IMR-90 (cell line): ENCODE measurements around the gene ACTR10. TPM values are rescaled to one million over a fixed set of nuclear protein-coding genes. Genes with fewer than 3 reads are reported as not detected.

Experiments used
- ATAC-seq: fragments of 200-7000 bp; cut with Tn5 transposase; 2 replicates; pipeline ENCODE4 v1.9.1; 2020; ENCODE audit warnings: low read depth, mild to moderate bottlenecking, moderate library complexity
- BruUV-seq: library from RNA; stranded (reverse); fragments of 400-500 nt; replicated peaks from 2 replicates; lab custom pipeline; 2021; lab: Mats Ljungman, UMichigan
- CTCF ChIA-PET: fragments of 300-600 bp; formaldehyde crosslinking; extraction: SDS; loops from one replicate; lab custom pipeline; 2021; ENCODE audit warnings: antibody characterized with exemption; lab: Yijun Ruan, JAX
- POLR2A ChIA-PET: fragments of 300-600 bp; sonication (Branson Sonifier 250); formaldehyde crosslinking; loops from one replicate; lab custom pipeline; 2022; ENCODE audit warnings: antibody characterized with exemption; ENCODE audit not compliant: unreplicated experiment; lab: Charles Lee
- DNase-seq: peaks from one replicate; pipeline ENCODE4 v3.0.0; 2013
- H2AFZ ChIP-seq: replicated peaks from 2 replicates; pipeline ENCODE3; 2013; ENCODE audit warnings: low read length, mild to moderate bottlenecking; ENCODE audit not compliant: poor library complexity
- H2AK5ac ChIP-seq: 2 replicates; pipeline ENCODE4 v1.6.1; 2013; ENCODE audit warnings: low read depth, low read length, inconsistent platforms
- H2AK9ac ChIP-seq: replicated peaks from 2 replicates; pipeline ENCODE3; 2013; ENCODE audit warnings: mild to moderate bottlenecking, low read depth, low read length, moderate library complexity; ENCODE audit not compliant: poor library complexity
- H2BK120ac ChIP-seq: 2 replicates; pipeline ENCODE4 v1.6.1; 2013; ENCODE audit warnings: low read depth, low read length, inconsistent platforms
- H2BK15ac ChIP-seq: 3 replicates; pipeline ENCODE4 v1.6.1; 2013; ENCODE audit warnings: low read depth, low read length, inconsistent platforms
- H2BK20ac ChIP-seq: 2 replicates; pipeline ENCODE4 v1.6.1; 2013; ENCODE audit warnings: low read depth, mild to moderate bottlenecking, inconsistent platforms, low read length, moderate library complexity
- H2BK5ac ChIP-seq: 2 replicates; pipeline ENCODE4 v1.6.1; 2013; ENCODE audit warnings: mild to moderate bottlenecking, low read depth, low read length, inconsistent platforms; ENCODE audit not compliant: poor library complexity, severe bottlenecking
- H3K14ac ChIP-seq: replicated peaks from 2 replicates; pipeline ENCODE4 v1.6.1; 2013; ENCODE audit warnings: low read depth, low read length, inconsistent platforms
- H3K18ac ChIP-seq: 2 replicates; pipeline ENCODE4 v1.6.1; 2013; ENCODE audit warnings: low read depth, low read length, control low read depth
- H3K23ac ChIP-seq: 2 replicates; pipeline ENCODE4 v1.6.1; 2013; ENCODE audit warnings: low read depth, low read length, inconsistent platforms
- H3K27ac ChIP-seq: 2 replicates; pipeline ENCODE4 v1.5.1; 2013; ENCODE audit warnings: mild to moderate bottlenecking, control low read depth, low read length; ENCODE audit not compliant: insufficient read depth
- H3K27me3 ChIP-seq: 2 replicates; pipeline ENCODE4 v1.6.1; 2013; ENCODE audit warnings: low read length; ENCODE audit not compliant: control insufficient read depth, insufficient read depth
- H3K36me3 ChIP-seq: 2 replicates; pipeline ENCODE4 v1.6.1; 2013; ENCODE audit warnings: low read length, mixed read lengths; ENCODE audit not compliant: control insufficient read depth, insufficient read depth
- H3K4ac ChIP-seq: 2 replicates; pipeline ENCODE4 v1.6.1; 2013; ENCODE audit warnings: low read depth, low read length, inconsistent platforms
- H3K4me1 ChIP-seq: 2 replicates; pipeline ENCODE4 v1.6.1; 2013; ENCODE audit warnings: low read length, mixed read lengths; ENCODE audit not compliant: control insufficient read depth, insufficient read depth
- H3K4me2 ChIP-seq: 2 replicates; pipeline ENCODE4 v1.6.1; 2013; ENCODE audit warnings: low read depth, mild to moderate bottlenecking, control low read depth, low read length, moderate library complexity
- H3K4me3 ChIP-seq: 2 replicates; pipeline ENCODE4 v1.5.1; 2013; ENCODE audit warnings: low read depth, mild to moderate bottlenecking, control low read depth, low read length, moderate library complexity; ENCODE audit not compliant: insufficient read depth
- H3K56ac ChIP-seq: 2 replicates; pipeline ENCODE4 v1.6.1; 2013; ENCODE audit warnings: low read length, inconsistent platforms; ENCODE audit not compliant: insufficient read depth; ENCODE audit errors: extremely low read depth
- H3K79me1 ChIP-seq, 2 experiments: 2 replicates each; pipeline ENCODE4 v1.6.1; 2013; ENCODE audit warnings: low read length in 2 of 2, inconsistent platforms in 1 of 2, low read depth in 1 of 2
- H3K9ac ChIP-seq: 2 replicates; pipeline ENCODE4 v1.6.1; 2013; ENCODE audit warnings: low read depth, low read length, control low read depth
- H3K9me1 ChIP-seq: 2 replicates; pipeline ENCODE4 v1.6.1; 2013; ENCODE audit warnings: low read length, inconsistent platforms; ENCODE audit not compliant: insufficient read depth
- H3K9me3 ChIP-seq: 2 replicates; pipeline ENCODE4 v1.6.1; 2013; ENCODE audit warnings: low read length; ENCODE audit not compliant: control insufficient read depth, insufficient read depth
- H4K20me1 ChIP-seq: 2 replicates; pipeline ENCODE4 v1.6.1; 2013; ENCODE audit warnings: low read length, inconsistent platforms; ENCODE audit not compliant: insufficient read depth
- H4K5ac ChIP-seq: 2 replicates; pipeline ENCODE4 v1.6.1; 2013; ENCODE audit warnings: mild to moderate bottlenecking, low read depth, low read length, control low read depth
- H4K8ac ChIP-seq, 2 experiments: 2 replicates each; pipeline ENCODE4 v1.6.1; 2013; ENCODE audit warnings: low read depth in 2 of 2, low read length in 2 of 2, control low read depth in 1 of 2, inconsistent platforms in 1 of 2
- H4K91ac ChIP-seq: 2 replicates; pipeline ENCODE4 v1.6.1; 2013; ENCODE audit warnings: low read depth, low read length, inconsistent platforms; ENCODE audit not compliant: insufficient read depth
- BHLHE40 ChIP-seq: fragments of 150-350 bp; IDR thresholded peaks from 2 replicates; pipeline ENCODE4 v1.6.1; 2016; ENCODE audit warnings: mild to moderate bottlenecking, low read depth, low read length
- CEBPB ChIP-seq: IDR thresholded peaks from 2 replicates; pipeline ENCODE4 v1.6.1; 2012; ENCODE audit warnings: low read depth, low read length, improper control_type of control experiment
- CHD1 ChIP-seq: IDR thresholded peaks from 2 replicates; pipeline ENCODE4 v1.6.1; 2012; ENCODE audit warnings: low read depth, low read length, improper control_type of control experiment
- CTCF ChIP-seq: conservative IDR thresholded peaks from 2 replicates; pipeline ENCODE4 v1.5.1; 2012; ENCODE audit warnings: mild to moderate bottlenecking, low read depth, low read length, improper control_type of control experiment
- ELK1 ChIP-seq: fragments of 150-350 bp; IDR thresholded peaks from 2 replicates; pipeline ENCODE4 v1.6.1; 2016; ENCODE audit warnings: low read depth, mild to moderate bottlenecking, low read length, moderate library complexity, borderline replicate concordance
- FOS ChIP-seq: fragments of 150-350 bp; IDR thresholded peaks from 2 replicates; pipeline ENCODE4 v1.6.1; 2016; ENCODE audit warnings: low read depth, low read length
- MAFK ChIP-seq: IDR thresholded peaks from 2 replicates; pipeline ENCODE4 v1.6.1; 2012; ENCODE audit warnings: low read depth, low read length, improper control_type of control experiment
- MAZ ChIP-seq: IDR thresholded peaks from 2 replicates; pipeline ENCODE4 v1.6.1; 2012; ENCODE audit warnings: low read depth, mild to moderate bottlenecking, low read length, improper control_type of control experiment, moderate library complexity, borderline replicate concordance
- MXI1 ChIP-seq: IDR thresholded peaks from 2 replicates; pipeline ENCODE4 v1.6.1; 2012; ENCODE audit warnings: low read depth, mild to moderate bottlenecking, low read length, moderate library complexity, borderline replicate concordance
- NFE2L2 ChIP-seq: fragments of 150-350 bp; IDR thresholded peaks from 2 replicates; pipeline ENCODE4 v1.6.1; 2016; ENCODE audit warnings: low read depth, mild to moderate bottlenecking, low read length
- POLR2A ChIP-seq: IDR thresholded peaks from 2 replicates; pipeline ENCODE4 v1.6.1; 2012; ENCODE audit warnings: mild to moderate bottlenecking, low read depth, low read length
- RAD21 ChIP-seq: IDR thresholded peaks from 2 replicates; pipeline ENCODE4 v1.6.1; 2012; ENCODE audit warnings: low read length, improper control_type of control experiment
- RCOR1 ChIP-seq: IDR thresholded peaks from 2 replicates; pipeline ENCODE4 v1.6.1; 2012; ENCODE audit warnings: mild to moderate bottlenecking, low read length, improper control_type of control experiment; ENCODE audit not compliant: insufficient replicate concordance
- RFX5 ChIP-seq: IDR thresholded peaks from 2 replicates; pipeline ENCODE4 v1.8.0; 2012; ENCODE audit warnings: low read depth, mild to moderate bottlenecking, low read length, moderate library complexity
- SMC3 ChIP-seq: fragments of 150-350 bp; IDR thresholded peaks from 2 replicates; pipeline ENCODE4 v1.6.1; 2016; ENCODE audit warnings: low read depth, mild to moderate bottlenecking, antibody characterized with exemption, low read length, moderate library complexity
- USF2 ChIP-seq: fragments of 150-350 bp; IDR thresholded peaks from 2 replicates; pipeline ENCODE4 v1.6.1; 2017; ENCODE audit warnings: mild to moderate bottlenecking, antibody characterized with exemption, low read length, low read depth
- WGBS, 2 experiments: methylation state at CpG; one replicate each; pipeline versions ENCODE4 v1.1.5 to v1.1.7; 2013; ENCODE audit warnings: missing lambda C conversion rate in 2 of 2; ENCODE audit not compliant: insufficient read length in 1 of 2; ENCODE audit errors: extremely low coverage in 2 of 2; 5-methylcytosine and 5-hydroxymethylcytosine counted together
- dilution Hi-C: fragments of 300-500 bp; cut with HindIII; formaldehyde crosslinking; loops from one replicate; pipeline ENCODE4 v1.14.3; 2018; ENCODE audit warnings: low sequenced_read_pairs; ENCODE audit not compliant: unreplicated experiment
- in situ Hi-C: fragments of 300-500 bp; cut with MboI; formaldehyde crosslinking; loops from 3 replicates; pipeline ENCODE4 v1.14.3; 2019; ENCODE audit warnings: low sequenced_read_pairs, inconsistent platforms, mixed read lengths
- intact Hi-C: fragments of 100-400 bp; cut with micrococcal nuclease; formaldehyde crosslinking; loops from 2 replicates; pipeline ENCODE4 v1.10.0; 2022
- polyA plus RNA-seq, 3 experiments: library from polyadenylated mRNA; depleted of rRNA; stranded (reverse); fragments of >200 nt; gene quantifications; 2 replicates each; pipeline ENCODE4 v1.2.3, GENCODE V29; 2012; ENCODE audit warnings: low replicate concordance in 1 of 3
- total RNA-seq: library from RNA; depleted of rRNA; stranded (reverse); fragments of >200 nt; gene quantifications from 2 replicates; pipeline ENCODE4 v1.2.3, GENCODE V29; 2012

Gene ACTR10
- total and polyA plus RNA-seq, 2 of the 4 experiments (the other 2 are of a cell fraction) = 71.0 to 71.7 TPM

GRCh38 chr14:58281969-58282368 lies 82.0 kb downstream of the ACTR10 start:
- H2BK120ac ChIP-seq = 0 out of 2 replicates have a peak overlapping the region, but pooled peaks have one; percentile 7
- no peak overlapping the region for H3K4me2 ChIP-seq
- peaks cover 1% of the 10 kb centered on the region; the same call in 1 of the 2 replicates for H3K4me1 ChIP-seq
- H4K5ac ChIP-seq = no peak overlapping the region
- 0 out of 2 replicates have a peak overlapping the region, but pooled peaks have one; percentile 24 for H2BK20ac ChIP-seq
- H2AFZ ChIP-seq = no peak overlapping the region
- in situ Hi-C loops (no loop called here), dilution Hi-C loops (no loop called here), intact Hi-C loops (no loop called here)
- H3K4ac ChIP-seq = peak overlapping the region; percentile 48
- H4K20me1 ChIP-seq = peaks cover 10% of the 10 kb centered on the region; the same call in 1 of the 2 replicates
- H3K9me1 ChIP-seq = no peaks in the 10 kb centered on the region
- H3K4me3 ChIP-seq = no peak overlapping the region
- H2AK9ac ChIP-seq = no peak overlapping the region
- peaks cover 30% of the 10 kb centered on the region for H3K36me3 ChIP-seq
- DNase-seq = no peak
- no TSS peak for BruUV-seq
- H3K56ac ChIP-seq = no peak overlapping the region; the same call in 1 of the 2 replicates
- no peaks in the 10 kb centered on the region for H3K9me3 ChIP-seq
- peak overlapping the region; percentile 58; the same call in 1 of the 2 replicates for H3K14ac ChIP-seq
- H3K79me1 ChIP-seq = peaks cover 28 to 49% of the 10 kb centered on the region in 2 experiments
- H2AK5ac ChIP-seq = no peak overlapping the region
- ATAC-seq = no peak
- ChIA-PET POLR2A (interaction anchor here (0.7 kb wide), 1 partner anchor 16 kb away, joined by 4 read pairs; the partner anchor contains the start of gene ARID4A), CTCF (interaction anchor here (0.6 kb wide), 1 partner anchor 1445 kb away, joined by 6 read pairs; no protein-coding TSS in a partner anchor)
- peak overlapping the region; percentile 67 for H2BK5ac ChIP-seq
- no CpG with 5 or more reads among the region's 3 CpGs for WGBS, 2 experiments
- H3K18ac ChIP-seq = no peak overlapping the region
- no peak overlapping the region for H4K91ac ChIP-seq
- no peaks in the 10 kb centered on the region for H3K27me3 ChIP-seq
- no peak overlapping the region for H2BK15ac ChIP-seq
- peak overlapping the region; percentile 43; the same call in 1 of the 2 replicates for H3K27ac ChIP-seq
- peak overlapping the region; percentile 4 to 48; a peak in 1 of 4 replicates for H4K8ac ChIP-seq
- no peak overlapping the region; the same call in none of the 2 replicates for H3K23ac ChIP-seq
- no peak for TF ChIP-seq CHD1
- no peak for TF ChIP-seq SMC3
- TF ChIP-seq CTCF = no peak
- TF ChIP-seq MAZ = no peak
- TF ChIP-seq MAFK = no peak
- TF ChIP-seq RFX5 = no peak
- TF ChIP-seq USF2 = no peak
- TF ChIP-seq FOS = no peak
- TF ChIP-seq RAD21 = no peak
- TF ChIP-seq CEBPB = no peak
- TF ChIP-seq ELK1 = no peak
- no peak for TF ChIP-seq NFE2L2
- TF ChIP-seq RCOR1 = no peak
- TF ChIP-seq POLR2A = no peak
- no peak for TF ChIP-seq MXI1
- no peak for TF ChIP-seq BHLHE40
- peak overlapping the region; percentile 28; the same call in 1 of the 2 replicates for H3K9ac ChIP-seq
